Measurements from ENCODE around the gene CGRRF1.
A peak's percentile ranks its signal among the peaks of the same experiment; 100 is the strongest.

CGRRF1 gene, protein sequence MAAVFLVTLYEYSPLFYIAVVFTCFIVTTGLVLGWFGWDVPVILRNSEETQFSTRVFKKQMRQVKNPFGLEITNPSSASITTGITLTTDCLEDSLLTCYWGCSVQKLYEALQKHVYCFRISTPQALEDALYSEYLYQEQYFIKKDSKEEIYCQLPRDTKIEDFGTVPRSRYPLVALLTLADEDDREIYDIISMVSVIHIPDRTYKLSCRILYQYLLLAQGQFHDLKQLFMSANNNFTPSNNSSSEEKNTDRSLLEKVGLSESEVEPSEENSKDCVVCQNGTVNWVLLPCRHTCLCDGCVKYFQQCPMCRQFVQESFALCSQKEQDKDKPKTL

GRCh38 chr14:54509546-54510501 lies at the start of gene CGRRF1:
TSS of gene CGRRF1 (plus strand) at chr14:54509906. CDS start at chr14:54509960, 54 bp downstream.
- DNase-seq, result peak; percentile 96

DNA sequence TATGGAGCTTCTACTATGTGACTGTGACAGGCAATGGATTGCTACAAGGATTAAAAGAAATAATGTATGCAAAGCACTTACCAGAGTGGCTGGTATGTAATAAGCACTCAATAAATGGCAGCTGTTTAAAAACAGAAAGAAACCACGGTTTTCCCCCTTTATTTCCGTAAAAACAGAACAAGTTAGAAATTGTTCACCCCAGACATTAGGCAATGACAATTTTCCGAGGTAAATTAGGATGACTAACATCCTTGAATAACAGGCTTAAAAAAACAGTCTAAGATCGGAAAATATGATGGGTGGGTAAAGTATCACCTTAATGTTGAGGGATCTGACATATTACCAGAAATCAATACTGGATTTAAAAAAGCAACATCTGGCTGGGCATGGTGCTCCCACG lies 47.7 kb upstream of the CGRRF1 start:
- DNase-seq, result no peak

- DNase-seq, result no peak
Observed at GRCh38 chr14:54465654-54466053, 44.1 kb upstream of the CGRRF1 start.

DNA sequence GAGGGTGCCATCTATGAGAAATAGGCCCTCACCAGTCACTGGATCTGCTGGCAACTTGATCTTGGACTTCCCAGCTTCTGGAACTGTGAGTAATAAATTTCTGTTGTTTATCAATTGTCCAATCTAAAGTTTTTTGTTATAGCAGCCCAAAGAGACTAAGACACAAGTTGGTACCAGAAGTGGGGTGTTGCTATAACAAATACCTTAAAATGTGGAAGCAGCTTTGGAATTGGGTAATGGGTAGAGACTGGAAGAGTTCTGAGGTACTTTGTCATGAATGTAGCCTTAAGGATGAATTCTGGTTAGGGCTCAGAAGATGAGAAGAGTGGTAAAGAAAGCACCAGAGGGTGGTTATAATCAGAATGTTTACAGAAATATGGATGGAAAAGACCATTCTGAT lies 42.4 kb upstream of the CGRRF1 start:
- no peak for DNase-seq

DNA sequence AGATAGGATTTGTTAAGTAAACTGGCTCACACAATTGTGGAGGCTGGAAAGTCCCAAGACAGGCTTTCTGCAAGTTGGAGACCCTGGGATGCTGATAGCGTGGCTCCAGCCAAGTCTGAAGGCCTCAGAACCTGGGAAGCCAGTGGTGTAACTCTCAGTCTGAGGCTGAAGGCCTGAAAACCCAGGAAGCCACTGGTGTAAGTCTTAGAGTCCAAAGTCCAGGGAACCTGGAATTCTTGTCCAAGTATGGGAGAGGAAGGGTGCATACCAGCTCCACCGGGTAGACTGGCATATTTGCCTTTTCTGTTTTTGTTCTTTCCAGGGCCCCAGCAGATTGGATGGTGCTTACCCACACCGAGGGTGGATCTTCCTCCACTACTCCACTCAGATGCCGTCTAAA lies 39.0 kb upstream of the CGRRF1 start:
- DNase-seq, result no peak

- DNase-seq, result no peak
Observed at GRCh38 chr14:54471641-54472040, 38.1 kb upstream of the CGRRF1 start.

DNA sequence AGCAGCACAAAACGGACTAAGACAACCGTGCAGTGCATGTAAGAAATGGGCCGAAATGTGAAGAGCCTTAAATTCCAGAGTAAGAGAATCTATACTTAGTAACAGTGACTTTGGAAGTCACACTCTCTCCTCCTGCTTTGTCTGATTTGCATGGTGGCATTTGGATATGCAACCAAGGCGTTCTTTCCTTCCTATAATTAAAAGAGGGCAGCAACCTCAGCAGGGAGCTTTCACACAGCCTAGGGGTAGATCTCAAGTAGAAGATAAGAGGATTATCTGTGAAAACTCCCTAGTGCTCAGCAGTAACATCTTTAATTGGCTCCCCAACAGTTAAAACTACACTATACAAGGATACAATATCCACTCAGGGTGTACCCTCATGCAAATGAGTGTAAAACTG lies 37.4 kb upstream of the CGRRF1 start:
- DNase-seq, result no peak

DNA sequence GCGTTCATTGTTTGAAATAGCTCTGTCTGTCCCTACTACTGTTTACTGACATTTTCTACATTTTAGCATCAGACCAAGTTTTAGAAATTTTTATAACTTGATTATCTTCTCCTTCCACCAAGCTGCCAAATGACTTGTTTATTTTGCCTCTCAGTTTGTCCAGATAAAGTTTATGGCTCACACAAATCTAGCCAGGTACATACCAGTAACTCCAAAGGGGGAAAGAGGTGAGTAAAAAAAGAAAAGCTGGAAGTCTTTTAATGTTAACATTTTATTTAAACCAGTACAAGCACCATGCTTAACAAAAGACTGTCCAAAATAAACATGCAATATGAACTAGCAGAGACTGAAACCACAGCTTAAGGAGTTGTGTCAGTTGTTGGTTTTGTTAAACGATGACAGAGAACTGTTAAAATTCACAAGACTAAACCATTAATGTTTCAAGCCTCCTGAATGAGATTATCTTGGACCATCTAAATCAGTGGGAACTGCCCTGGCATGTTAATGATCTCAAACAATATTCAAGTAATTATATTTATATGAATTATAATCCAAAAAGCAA lies 35.4 kb upstream of the CGRRF1 start:
- DNase-seq, result no peak

- DNase-seq, result no peak
Observed at GRCh38 chr14:54475187-54475899, 34.4 kb upstream of the CGRRF1 start.

- no peak for DNase-seq
Observed at GRCh38 chr14:54475911-54476310, 33.8 kb upstream of the CGRRF1 start.

DNA sequence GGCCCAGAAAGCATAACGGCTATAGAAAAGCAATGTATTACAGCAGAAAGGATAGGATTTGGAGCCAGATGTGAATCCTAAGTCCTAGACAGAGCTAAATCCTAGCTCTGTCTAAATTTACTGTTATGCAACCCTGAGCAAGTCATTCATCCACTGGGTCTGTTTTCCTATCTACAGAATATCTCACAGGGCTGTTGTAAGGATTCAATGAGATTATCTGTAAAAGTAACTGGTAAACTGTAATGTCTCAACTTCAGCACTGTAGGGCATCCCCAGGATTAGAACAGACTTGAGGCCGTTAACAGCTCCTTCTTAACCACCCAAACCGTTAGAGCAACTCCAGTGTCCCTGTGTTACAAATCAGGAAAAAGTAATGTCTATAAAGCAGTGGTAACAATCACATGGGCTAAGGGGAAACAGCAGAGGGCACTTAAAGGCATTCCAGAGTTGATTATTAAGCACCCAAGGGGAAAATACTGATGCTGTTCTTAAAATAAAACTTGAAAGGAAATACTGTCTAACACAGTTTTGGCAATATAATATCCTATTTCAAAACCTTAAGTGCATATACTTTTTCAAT lies 31.0 kb upstream of the CGRRF1 start:
- no peak for DNase-seq

DNA sequence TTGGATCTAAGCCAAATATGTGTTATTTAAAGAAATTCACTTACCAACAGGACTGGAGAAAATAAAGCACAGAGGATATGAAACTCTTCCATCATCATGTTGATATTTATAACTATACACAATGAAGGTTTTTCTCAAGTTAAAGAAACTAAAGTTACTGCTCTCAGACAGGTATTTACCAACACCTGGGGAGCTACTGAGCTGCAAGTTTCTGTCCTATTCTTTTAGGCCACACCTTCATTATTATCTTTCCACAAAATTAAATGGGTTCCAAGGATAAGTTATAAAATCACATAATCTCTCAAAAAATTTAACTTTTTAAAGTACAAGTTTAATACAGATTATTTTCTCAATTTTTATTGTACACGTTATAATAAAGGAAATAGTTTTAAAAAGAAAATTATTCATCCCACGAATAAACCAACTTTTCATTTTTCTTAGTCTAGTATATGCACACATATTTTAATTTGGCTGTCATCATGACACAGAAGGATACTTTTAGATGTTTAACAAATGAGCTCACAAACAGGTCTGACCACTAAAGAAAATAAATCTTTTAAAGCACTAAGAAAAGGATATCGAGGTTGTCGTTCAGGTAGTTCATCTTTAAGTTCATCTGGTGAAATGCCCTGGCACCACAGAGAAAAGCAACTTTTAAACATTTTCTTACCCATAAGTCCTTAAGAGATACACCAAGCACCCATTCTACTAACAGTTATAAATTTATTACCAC lies 28.7 kb upstream of the CGRRF1 start:
- DNase-seq, result no peak

GRCh38 chr14:54481695-54482094 lies 28.0 kb upstream of the CGRRF1 start:
- DNase-seq, result no peak

DNA sequence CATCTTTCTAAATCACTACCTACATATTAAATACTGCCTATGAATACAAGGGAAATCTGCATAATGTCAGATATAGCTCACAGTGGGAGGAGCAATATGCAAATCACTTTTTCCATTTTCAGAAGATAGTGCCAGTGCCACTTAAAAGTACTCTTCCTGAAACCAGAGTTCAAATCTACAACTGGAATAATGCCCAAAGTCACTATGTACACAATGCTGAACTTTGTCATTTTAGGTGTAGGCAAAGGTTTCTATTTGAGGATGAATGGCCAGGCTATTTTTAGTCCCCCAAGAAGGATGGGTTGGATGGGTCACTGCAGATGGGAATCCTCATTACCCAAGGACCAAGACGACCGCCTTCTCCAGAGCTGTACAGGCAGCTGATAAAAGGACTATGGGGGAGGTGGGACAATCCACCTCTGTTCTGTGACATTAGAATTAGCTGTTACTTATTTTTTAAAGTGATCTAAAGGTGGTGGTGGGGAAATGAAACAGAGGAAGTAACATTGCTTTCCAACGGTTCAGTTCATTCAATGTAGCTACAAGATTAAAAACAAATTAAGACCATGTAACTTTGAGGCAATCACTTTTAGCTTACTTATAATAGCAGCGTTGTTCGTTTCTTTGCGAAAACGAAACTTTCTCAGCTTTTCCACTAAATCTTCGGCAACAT lies 26.5 kb upstream of the CGRRF1 start:
- no peak for DNase-seq

GRCh38 chr14:54483846-54484245 lies 25.9 kb upstream of the CGRRF1 start:
- DNase-seq, result no peak

GRCh38 chr14:54486685-54487084 lies 23.0 kb upstream of the CGRRF1 start:
- peak; percentile 17 for DNase-seq

GRCh38 chr14:54487771-54488170 lies 21.9 kb upstream of the CGRRF1 start:
- DNase-seq, result no peak

DNA sequence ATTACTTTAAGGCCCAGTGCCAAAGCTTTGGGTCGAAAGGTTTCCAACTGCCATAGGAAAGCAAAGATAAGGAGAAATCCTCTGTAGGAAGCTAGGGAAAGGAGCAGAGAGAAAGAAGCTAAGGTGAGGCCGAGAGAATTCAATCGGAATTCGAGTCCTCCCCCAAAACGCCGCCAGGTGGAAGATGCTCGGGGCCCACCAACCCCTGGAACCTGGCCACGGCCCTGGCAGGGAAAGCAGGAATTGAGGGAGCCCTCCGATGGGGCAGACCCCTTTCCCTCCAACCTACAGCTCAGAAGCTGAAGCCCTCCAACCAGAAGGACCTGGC lies 21.4 kb upstream of the CGRRF1 start:
- no peak for DNase-seq

DNA sequence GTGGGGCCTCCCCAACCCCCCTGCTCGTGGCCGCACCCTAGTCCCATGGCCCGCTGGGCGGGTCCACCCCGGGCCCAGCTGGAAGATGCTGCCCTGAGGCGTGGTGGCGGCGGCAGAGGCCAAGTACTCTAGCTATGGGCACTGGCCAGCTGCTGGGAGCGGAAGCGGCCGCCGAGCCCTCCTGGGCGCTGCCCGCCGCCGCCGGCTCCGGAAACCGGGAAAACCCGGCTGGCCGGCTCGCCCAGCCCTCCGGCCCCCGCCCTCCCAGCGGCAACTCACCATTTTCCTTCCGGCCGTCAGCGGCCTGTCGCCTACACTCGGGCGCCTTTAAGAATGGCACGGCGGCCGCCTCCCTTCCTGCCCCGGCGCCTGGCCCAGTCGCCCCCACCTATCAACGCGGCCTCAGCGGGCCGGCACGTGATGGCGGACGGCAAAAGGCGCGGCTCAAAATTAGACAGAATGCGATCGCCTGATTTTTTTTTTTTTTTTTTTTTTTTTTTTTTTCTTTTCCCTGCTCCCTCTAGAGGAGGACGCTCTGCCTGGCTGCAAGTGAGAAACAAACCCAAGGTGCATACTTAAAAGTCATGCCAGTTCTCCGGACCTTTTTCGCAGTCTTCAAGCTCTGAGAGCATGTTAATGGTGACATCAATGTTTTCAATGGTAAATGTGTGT lies 20.9 kb upstream of the CGRRF1 start, which contains the start of gene GMFB:
Gene GMFB, minus strand, starts transcription at position 335 of the 672 bp plus-strand sequence. Its CDS starts 53 bp downstream, at position 282.
- peak; percentile 94 for DNase-seq

- DNase-seq, result no peak
Observed at GRCh38 chr14:54489318-54489683, 20.4 kb upstream of the CGRRF1 start.
